Body of pancreas (tissue), 4 donors: Measurements from ENCODE around the gene GPRIN1.

ENCODE experiments used
- CTCF ChIP-seq, 7 experiments: fragments of 450-650 bp in 4 of 7; fragments of 200-600 bp in 3 of 7; sonication (generic) in 3 of 7; IDR thresholded peaks; one replicate each; pipeline ENCODE4 v1.5.1; 2016 to 2019; ENCODE audit warnings: antibody characterized with exemption in 7 of 7
- POLR2A ChIP-seq, 3 donors: fragments of 450-650 bp; IDR thresholded peaks; one replicate each; pipeline ENCODE4 v1.6.1; 2016; ENCODE audit warnings: antibody characterized with exemption in 3 of 3, mild to moderate bottlenecking in 2 of 3

GRCh38 chr5:176647843-176648473 is 38.0 kb upstream of the GPRIN1 start:
- TF ChIP-seq CTCF (IDR thresholded peaks at IDR 0.05) (no peak), POLR2A (IDR thresholded peaks at IDR 0.05) (no peak)
